HL-60 (cell line): Measurements from ENCODE around the gene EIF2AK3.

Experiments
- DNase-seq, 2 experiments: peaks; one replicate each; pipeline ENCODE4 v3.0.0-alpha.2; 2010 to 2020; ENCODE audit warnings: low read depth in 1 of 2, low spot score in 1 of 2
- H3K27ac ChIP-seq: fragments of 250-450 bp; sonication (Bioruptor Pico); replicated peaks from 2 replicates; pipeline ENCODE4 v1.5.1; 2020; ENCODE audit warnings: mild to moderate bottlenecking, moderate library complexity
- H3K27me3 ChIP-seq: fragments of 250-450 bp; sonication (Bioruptor Pico); 2 replicates; pipeline ENCODE4 v1.5.1; 2021; ENCODE audit warnings: mild to moderate bottlenecking, moderate library complexity; ENCODE audit not compliant: insufficient read depth, poor library complexity, severe bottlenecking
- H3K4me3 ChIP-seq: replicated peaks from 2 replicates; pipeline ENCODE4 v1.5.1; 2011; ENCODE audit warnings: mild to moderate bottlenecking, control low read depth, low read length; ENCODE audit not compliant: insufficient read depth
- GABPA ChIP-seq: IDR thresholded peaks from 2 replicates; pipeline ENCODE4 v1.6.1; 2012; ENCODE audit warnings: low read depth
- POLR2AphosphoS5 ChIP-seq: IDR thresholded peaks from 2 replicates; pipeline ENCODE4 v1.6.1; 2012; ENCODE audit warnings: low read depth
- SPI1 ChIP-seq: IDR thresholded peaks from 2 replicates; pipeline ENCODE4 v1.6.1; 2012; ENCODE audit warnings: low read depth, mild to moderate bottlenecking, borderline replicate concordance
- TF ChIP-seq, protein P1 (sequence below): IDR thresholded peaks from one replicate; pipeline ENCODE4 v1.5.1; 2011; ENCODE audit warnings: low read length, control low read depth, inconsistent platforms; ENCODE audit not compliant: insufficient read depth
- TF ChIP-seq, protein P2 (sequence below): IDR thresholded peaks from 2 replicates; pipeline ENCODE4 v1.6.1; 2012; ENCODE audit warnings: low read depth; ENCODE audit not compliant: insufficient replicate concordance

Gene EIF2AK3

DNA sequence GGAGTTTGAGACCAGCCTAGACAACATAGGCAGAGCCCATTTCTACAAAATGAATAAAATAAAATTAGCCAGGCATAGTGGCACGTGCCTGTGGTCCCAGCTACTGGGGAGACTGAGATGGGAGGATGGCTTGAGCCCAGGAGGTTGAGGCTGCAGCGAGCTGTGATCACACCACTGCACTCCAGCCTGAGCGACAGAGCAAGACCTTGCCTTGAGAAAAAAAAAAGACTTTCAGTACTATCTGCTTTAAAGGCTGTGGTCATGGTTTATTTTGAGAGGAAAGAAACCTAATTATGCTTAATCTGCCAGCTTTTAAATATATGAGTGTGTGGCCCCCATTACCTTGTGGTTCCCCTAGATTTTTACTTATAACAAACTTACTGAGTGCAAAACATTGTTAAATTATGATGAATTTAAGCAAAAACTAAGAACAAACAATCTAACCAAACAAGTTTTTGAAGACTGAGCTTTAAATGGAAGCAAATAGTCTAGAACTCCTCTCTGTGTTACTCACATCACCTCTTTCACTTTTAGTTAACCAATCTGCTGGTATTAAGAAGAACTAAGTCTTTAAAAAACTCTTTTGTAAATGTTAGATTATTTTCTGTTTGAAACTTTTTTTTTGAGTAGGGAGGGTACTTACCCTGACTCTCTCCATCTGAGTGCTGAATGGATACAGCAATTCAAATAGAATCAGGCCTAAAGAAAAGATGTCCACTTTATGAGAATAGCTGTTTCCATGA is 65.4 kb downstream of the EIF2AK3 start:
- H3K4me3 ChIP-seq = no peak overlapping the region
- DNase-seq = no peak
- H3K27me3 ChIP-seq = no peaks in the 10 kb centered on the region
- no peak for TF ChIP-seq GABPA
- TF ChIP-seq, protein P1, sequence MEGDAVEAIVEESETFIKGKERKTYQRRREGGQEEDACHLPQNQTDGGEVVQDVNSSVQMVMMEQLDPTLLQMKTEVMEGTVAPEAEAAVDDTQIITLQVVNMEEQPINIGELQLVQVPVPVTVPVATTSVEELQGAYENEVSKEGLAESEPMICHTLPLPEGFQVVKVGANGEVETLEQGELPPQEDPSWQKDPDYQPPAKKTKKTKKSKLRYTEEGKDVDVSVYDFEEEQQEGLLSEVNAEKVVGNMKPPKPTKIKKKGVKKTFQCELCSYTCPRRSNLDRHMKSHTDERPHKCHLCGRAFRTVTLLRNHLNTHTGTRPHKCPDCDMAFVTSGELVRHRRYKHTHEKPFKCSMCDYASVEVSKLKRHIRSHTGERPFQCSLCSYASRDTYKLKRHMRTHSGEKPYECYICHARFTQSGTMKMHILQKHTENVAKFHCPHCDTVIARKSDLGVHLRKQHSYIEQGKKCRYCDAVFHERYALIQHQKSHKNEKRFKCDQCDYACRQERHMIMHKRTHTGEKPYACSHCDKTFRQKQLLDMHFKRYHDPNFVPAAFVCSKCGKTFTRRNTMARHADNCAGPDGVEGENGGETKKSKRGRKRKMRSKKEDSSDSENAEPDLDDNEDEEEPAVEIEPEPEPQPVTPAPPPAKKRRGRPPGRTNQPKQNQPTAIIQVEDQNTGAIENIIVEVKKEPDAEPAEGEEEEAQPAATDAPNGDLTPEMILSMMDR = no peak
- no peak for TF ChIP-seq POLR2AphosphoS5
- TF ChIP-seq, protein P2, sequence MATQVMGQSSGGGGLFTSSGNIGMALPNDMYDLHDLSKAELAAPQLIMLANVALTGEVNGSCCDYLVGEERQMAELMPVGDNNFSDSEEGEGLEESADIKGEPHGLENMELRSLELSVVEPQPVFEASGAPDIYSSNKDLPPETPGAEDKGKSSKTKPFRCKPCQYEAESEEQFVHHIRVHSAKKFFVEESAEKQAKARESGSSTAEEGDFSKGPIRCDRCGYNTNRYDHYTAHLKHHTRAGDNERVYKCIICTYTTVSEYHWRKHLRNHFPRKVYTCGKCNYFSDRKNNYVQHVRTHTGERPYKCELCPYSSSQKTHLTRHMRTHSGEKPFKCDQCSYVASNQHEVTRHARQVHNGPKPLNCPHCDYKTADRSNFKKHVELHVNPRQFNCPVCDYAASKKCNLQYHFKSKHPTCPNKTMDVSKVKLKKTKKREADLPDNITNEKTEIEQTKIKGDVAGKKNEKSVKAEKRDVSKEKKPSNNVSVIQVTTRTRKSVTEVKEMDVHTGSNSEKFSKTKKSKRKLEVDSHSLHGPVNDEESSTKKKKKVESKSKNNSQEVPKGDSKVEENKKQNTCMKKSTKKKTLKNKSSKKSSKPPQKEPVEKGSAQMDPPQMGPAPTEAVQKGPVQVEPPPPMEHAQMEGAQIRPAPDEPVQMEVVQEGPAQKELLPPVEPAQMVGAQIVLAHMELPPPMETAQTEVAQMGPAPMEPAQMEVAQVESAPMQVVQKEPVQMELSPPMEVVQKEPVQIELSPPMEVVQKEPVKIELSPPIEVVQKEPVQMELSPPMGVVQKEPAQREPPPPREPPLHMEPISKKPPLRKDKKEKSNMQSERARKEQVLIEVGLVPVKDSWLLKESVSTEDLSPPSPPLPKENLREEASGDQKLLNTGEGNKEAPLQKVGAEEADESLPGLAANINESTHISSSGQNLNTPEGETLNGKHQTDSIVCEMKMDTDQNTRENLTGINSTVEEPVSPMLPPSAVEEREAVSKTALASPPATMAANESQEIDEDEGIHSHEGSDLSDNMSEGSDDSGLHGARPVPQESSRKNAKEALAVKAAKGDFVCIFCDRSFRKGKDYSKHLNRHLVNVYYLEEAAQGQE = no peak
- TF ChIP-seq SPI1 = no peak
- H3K27ac ChIP-seq = no peak overlapping the region

DNA sequence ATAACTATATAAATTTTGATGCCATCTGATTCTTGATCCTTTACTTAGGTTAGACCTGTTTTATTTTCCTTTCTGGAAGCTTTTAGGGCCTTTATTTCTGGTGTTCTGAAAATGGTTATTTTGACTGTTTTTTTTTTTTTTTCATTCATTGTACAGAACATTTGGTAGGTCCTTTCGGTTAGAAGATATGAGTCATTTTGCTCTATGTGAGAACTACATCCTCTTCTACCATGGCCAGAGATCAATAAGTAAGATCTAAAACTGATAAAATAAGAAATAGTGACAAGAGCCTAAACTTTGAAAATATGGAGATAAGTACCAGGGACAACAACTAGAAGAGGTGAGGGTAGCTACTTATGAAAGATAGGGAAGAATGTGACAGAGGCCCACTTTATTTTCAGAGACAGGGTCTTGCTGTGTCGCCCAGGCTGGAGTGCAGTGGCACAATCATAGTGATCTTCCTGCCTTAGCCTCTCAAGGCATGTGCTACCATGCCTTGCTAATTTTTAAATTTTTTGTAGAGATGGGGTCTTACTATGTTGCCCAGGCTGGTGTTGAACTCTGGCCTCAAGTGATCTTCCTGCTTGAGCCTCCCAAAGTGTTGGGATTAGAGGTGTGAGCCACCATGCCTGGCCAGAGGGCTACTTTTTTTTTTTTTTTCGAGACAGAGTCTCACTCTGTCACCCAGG is 66.5 kb downstream of the EIF2AK3 start:
- TF ChIP-seq POLR2AphosphoS5 (no peak), GABPA (no peak), SPI1 (no peak)
- TF ChIP-seq, protein P2 = no peak
- TF ChIP-seq, protein P1 = no peak
- no peak for DNase-seq
- H3K27ac ChIP-seq = no peak overlapping the region

DNA sequence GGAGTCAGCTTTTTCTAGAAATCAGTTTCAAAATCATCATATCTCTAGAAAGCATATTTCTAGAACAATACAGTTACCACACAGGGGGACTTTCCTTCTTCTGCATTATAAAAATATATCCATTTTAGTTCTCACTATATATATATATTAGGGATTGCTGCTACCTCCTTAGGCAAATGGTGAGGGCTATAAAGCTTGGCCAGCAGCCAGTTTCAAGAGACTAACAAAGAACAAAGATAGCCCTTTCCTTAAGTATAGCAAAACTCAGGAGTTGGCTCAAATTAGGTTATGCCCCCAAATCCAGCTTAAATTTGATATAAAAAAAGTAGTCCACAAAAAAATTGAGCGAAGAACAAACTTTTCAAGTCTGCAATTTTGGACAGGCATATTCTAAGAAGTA is 70.0 kb downstream of the EIF2AK3 start:
- Histone ChIP-seq H3K4me3 (no peak overlapping the region), H3K27me3 (no peaks in the 10 kb centered on the region), H3K27ac (no peak overlapping the region)
- DNase-seq = no peak
- TF ChIP-seq, protein P1 = no peak
- TF ChIP-seq, protein P2 = no peak
- no peak for TF ChIP-seq SPI1
- no peak for TF ChIP-seq POLR2AphosphoS5
- TF ChIP-seq GABPA = no peak

More for the DNA sequence above, 66.5 kb downstream of the EIF2AK3 start:
- Histone ChIP-seq H3K4me3 (no peak overlapping the region), H3K27me3 (no peaks in the 10 kb centered on the region)
